SK-N-SH treated with all-trans-retinoic acid at 6 μM for 48 hours (cell line): ENCODE results near the gene GABBR2.

Source experiments
- ATAC-seq: fragments of 200-7000 bp; cut with Tn5 transposase; 3 replicates; pipeline ENCODE4 v1.9.1; 2020; ENCODE audit warnings: mild to moderate bottlenecking, moderate library complexity
- ARNTL ChIP-seq: fragments of 450-650 bp; formaldehyde crosslinking; IDR thresholded peaks from 2 replicates; pipeline ENCODE4 v1.5.0; 2020; ENCODE audit warnings: low read depth, mild to moderate bottlenecking, moderate library complexity, borderline replicate concordance
- BACH2 ChIP-seq: fragments of 250-450 bp; sonication (Bioruptor Pico); IDR thresholded peaks from 2 replicates; pipeline ENCODE4 v1.9.0; 2021; ENCODE audit warnings: mild to moderate bottlenecking, borderline replicate concordance
- CSDC2 ChIP-seq: fragments of 250-450 bp; sonication (Bioruptor Pico); IDR thresholded peaks from 2 replicates; pipeline ENCODE4 v1.5.0; 2020; ENCODE audit warnings: mild to moderate bottlenecking, moderate library complexity
- ESRRG ChIP-seq: fragments of 250-450 bp; sonication (Bioruptor Pico); IDR thresholded peaks from 2 replicates; pipeline ENCODE4 v1.6.1; 2021; ENCODE audit warnings: mild to moderate bottlenecking
- GLIS3 ChIP-seq: fragments of 250-450 bp; sonication (Bioruptor Pico); IDR thresholded peaks from 2 replicates; pipeline ENCODE4 v1.5.0; 2020; ENCODE audit warnings: mild to moderate bottlenecking, moderate library complexity
- ISL1 ChIP-seq: fragments of 250-450 bp; sonication (Bioruptor Pico); IDR thresholded peaks from 2 replicates; pipeline ENCODE4 v2.1.2; 2022; ENCODE audit warnings: mild to moderate bottlenecking, moderate library complexity
- OSR1 ChIP-seq: fragments of 250-450 bp; sonication (Bioruptor Pico); IDR thresholded peaks from 2 replicates; pipeline ENCODE4 v1.8.0; 2022; ENCODE audit warnings: moderate library complexity, mild to moderate bottlenecking, inconsistent platforms
- PPARA ChIP-seq: fragments of 250-450 bp; sonication (Bioruptor Pico); IDR thresholded peaks from 2 replicates; pipeline ENCODE4 v1.5.0; 2020; ENCODE audit warnings: mild to moderate bottlenecking, borderline replicate concordance
- RARB ChIP-seq: fragments of 250-450 bp; sonication (Bioruptor Pico); IDR thresholded peaks from 2 replicates; pipeline ENCODE4 v1.8.0; 2021; ENCODE audit warnings: mild to moderate bottlenecking, moderate library complexity
- SNAI2 ChIP-seq: fragments of 250-450 bp; sonication (Bioruptor Pico); IDR thresholded peaks from 2 replicates; pipeline ENCODE4 v1.5.0; 2020; ENCODE audit warnings: mild to moderate bottlenecking, moderate library complexity
- TCF4 ChIP-seq: fragments of 250-450 bp; sonication (Bioruptor Pico); IDR thresholded peaks from 2 replicates; pipeline ENCODE4 v1.8.0; 2021; ENCODE audit warnings: mild to moderate bottlenecking, moderate library complexity, borderline replicate concordance
- ZC3H10 ChIP-seq: fragments of 250-450 bp; sonication (Bioruptor Pico); IDR thresholded peaks from 2 replicates; pipeline ENCODE4 v1.5.1; 2021; ENCODE audit warnings: mild to moderate bottlenecking, moderate library complexity
- ZFP3 ChIP-seq: fragments of 250-450 bp; sonication (Bioruptor Pico); IDR thresholded peaks from 2 replicates; pipeline ENCODE4 v1.5.0; 2020; ENCODE audit warnings: mild to moderate bottlenecking, moderate library complexity
- ZFP30 ChIP-seq: fragments of 450-650 bp; formaldehyde crosslinking; IDR thresholded peaks from 2 replicates; pipeline ENCODE4 v1.5.0; 2022; ENCODE audit warnings: mild to moderate bottlenecking, moderate library complexity
- ZNF565 ChIP-seq: fragments of 450-650 bp; formaldehyde crosslinking; conservative IDR thresholded peaks from 2 replicates; pipeline ENCODE4 v1.5.0; 2020; ENCODE audit warnings: low read depth, mild to moderate bottlenecking, moderate library complexity
- ZNF70 ChIP-seq: fragments of 450-650 bp; formaldehyde crosslinking; IDR thresholded peaks from 2 replicates; pipeline ENCODE4 v1.5.0; 2020; ENCODE audit warnings: mild to moderate bottlenecking, moderate library complexity
- ZNF8 ChIP-seq: fragments of 450-650 bp; formaldehyde crosslinking; IDR thresholded peaks from 2 replicates; pipeline ENCODE4 v1.5.0; 2020; ENCODE audit warnings: mild to moderate bottlenecking, moderate library complexity
- TF ChIP-seq, protein P1 (sequence below): fragments of 250-450 bp; sonication (Bioruptor Pico); IDR thresholded peaks from 2 replicates; pipeline ENCODE4 v1.8.0; 2021; ENCODE audit warnings: low read depth, mild to moderate bottlenecking, moderate library complexity, borderline replicate concordance
- TF ChIP-seq, protein P2 (sequence below): fragments of 250-450 bp; sonication (Bioruptor Pico); IDR thresholded peaks from 2 replicates; pipeline ENCODE4 v1.5.1; 2020; ENCODE audit warnings: low read depth, mild to moderate bottlenecking, moderate library complexity
- TF ChIP-seq, protein P3 (sequence below): fragments of 250-450 bp; sonication (Bioruptor Pico); IDR thresholded peaks from 2 replicates; pipeline ENCODE4 v1.5.1; 2021; ENCODE audit warnings: mild to moderate bottlenecking, moderate library complexity
- TF ChIP-seq, protein P4 (sequence below): fragments of 250-450 bp; sonication (Bioruptor Pico); IDR thresholded peaks from 2 replicates; pipeline ENCODE4 v1.5.0; 2020; ENCODE audit warnings: mild to moderate bottlenecking, moderate library complexity
- TF ChIP-seq, protein P5 (sequence below): fragments of 250-450 bp; sonication (Bioruptor Pico); IDR thresholded peaks from 2 replicates; pipeline ENCODE4 v1.8.0; 2020; ENCODE audit warnings: mild to moderate bottlenecking, moderate library complexity, borderline replicate concordance

GABBR2 gene

DNA sequence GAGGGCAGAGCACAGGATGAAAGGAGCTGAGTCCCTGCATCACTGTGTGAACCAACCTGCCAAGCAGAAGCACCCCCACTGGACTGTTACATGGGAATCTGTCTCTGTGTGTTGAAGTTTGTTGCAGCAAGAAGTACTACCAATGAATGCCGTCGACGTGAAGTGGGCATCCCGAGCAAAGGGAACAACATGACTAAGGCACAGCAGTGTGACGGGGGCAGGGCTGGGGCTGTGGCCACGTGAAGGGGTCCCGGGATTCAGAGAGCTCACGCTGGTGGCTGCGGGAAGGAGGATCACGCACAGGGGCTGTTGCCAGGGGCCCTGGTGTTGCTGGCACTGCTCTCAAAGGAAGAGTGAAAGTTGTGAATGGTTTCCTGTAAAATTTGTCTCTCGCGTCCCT, 27.5 kb upstream of the GABBR2 start:
- TF ChIP-seq ZFP3 (CRISPR knock-in tag) (no peak), ARNTL (CRISPR knock-in tag) (no peak), BACH2 (CRISPR knock-in tag) (no peak), ISL1 (CRISPR knock-in tag) (no peak), CSDC2 (CRISPR knock-in tag) (no peak), ZC3H10 (CRISPR knock-in tag) (no peak), ZFP30 (no peak), PPARA (CRISPR knock-in tag) (no peak), ZNF565 (CRISPR knock-in tag) (no peak), GLIS3 (CRISPR knock-in tag) (no peak), SNAI2 (no peak), ZNF8 (no peak), RARB (CRISPR knock-in tag) (no peak), ESRRG (CRISPR knock-in tag) (no peak)
- TF ChIP-seq, protein P1, sequence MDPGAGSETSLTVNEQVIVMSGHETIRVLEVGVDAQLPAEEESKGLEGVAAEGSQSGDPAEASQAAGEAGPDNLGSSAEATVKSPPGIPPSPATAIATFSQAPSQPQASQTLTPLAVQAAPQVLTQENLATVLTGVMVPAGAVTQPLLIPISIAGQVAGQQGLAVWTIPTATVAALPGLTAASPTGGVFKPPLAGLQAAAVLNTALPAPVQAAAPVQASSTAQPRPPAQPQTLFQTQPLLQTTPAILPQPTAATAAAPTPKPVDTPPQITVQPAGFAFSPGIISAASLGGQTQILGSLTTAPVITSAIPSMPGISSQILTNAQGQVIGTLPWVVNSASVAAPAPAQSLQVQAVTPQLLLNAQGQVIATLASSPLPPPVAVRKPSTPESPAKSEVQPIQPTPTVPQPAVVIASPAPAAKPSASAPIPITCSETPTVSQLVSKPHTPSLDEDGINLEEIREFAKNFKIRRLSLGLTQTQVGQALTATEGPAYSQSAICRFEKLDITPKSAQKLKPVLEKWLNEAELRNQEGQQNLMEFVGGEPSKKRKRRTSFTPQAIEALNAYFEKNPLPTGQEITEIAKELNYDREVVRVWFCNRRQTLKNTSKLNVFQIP (CRISPR knock-in tag): no peak
- TF ChIP-seq, protein P2, sequence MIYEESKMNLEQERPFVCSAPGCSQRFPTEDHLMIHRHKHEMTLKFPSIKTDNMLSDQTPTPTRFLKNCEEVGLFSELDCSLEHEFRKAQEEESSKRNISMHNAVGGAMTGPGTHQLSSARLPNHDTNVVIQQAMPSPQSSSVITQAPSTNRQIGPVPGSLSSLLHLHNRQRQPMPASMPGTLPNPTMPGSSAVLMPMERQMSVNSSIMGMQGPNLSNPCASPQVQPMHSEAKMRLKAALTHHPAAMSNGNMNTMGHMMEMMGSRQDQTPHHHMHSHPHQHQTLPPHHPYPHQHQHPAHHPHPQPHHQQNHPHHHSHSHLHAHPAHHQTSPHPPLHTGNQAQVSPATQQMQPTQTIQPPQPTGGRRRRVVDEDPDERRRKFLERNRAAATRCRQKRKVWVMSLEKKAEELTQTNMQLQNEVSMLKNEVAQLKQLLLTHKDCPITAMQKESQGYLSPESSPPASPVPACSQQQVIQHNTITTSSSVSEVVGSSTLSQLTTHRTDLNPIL (CRISPR knock-in tag): no peak
- TF ChIP-seq, protein P3, sequence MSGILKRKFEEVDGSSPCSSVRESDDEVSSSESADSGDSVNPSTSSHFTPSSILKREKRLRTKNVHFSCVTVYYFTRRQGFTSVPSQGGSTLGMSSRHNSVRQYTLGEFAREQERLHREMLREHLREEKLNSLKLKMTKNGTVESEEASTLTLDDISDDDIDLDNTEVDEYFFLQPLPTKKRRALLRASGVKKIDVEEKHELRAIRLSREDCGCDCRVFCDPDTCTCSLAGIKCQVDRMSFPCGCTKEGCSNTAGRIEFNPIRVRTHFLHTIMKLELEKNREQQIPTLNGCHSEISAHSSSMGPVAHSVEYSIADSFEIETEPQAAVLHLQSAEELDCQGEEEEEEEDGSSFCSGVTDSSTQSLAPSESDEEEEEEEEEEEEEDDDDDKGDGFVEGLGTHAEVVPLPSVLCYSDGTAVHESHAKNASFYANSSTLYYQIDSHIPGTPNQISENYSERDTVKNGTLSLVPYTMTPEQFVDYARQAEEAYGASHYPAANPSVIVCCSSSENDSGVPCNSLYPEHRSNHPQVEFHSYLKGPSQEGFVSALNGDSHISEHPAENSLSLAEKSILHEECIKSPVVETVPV (CRISPR knock-in tag): no peak
- no peak for ATAC-seq

DNA sequence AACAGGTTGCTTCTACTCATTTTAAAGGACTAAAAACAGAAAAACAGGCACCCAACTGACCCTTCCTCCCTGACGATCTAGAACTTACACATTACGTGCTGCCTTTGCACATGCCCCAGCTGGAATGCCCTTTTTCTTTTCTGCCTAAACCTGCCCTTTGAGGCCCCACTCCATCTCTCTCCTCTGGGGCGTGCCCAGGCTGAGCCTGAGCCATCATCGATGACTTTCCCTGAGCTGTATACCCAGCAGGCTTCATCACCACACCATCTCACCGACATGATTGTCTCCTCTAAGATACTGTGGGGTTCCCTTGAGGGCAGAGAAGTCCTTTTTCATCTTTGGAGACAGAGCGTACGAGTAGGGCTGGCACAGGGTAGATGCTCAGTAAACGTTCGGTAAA, 24.1 kb upstream of the GABBR2 start:
- TF ChIP-seq CSDC2 (CRISPR knock-in tag) (no peak), GLIS3 (CRISPR knock-in tag) (no peak), ZC3H10 (CRISPR knock-in tag) (no peak), ESRRG (CRISPR knock-in tag) (no peak), OSR1 (no peak), TCF4 (no peak), SNAI2 (no peak), ZNF565 (CRISPR knock-in tag) (no peak), ZFP30 (no peak), ZNF70 (CRISPR knock-in tag) (no peak)
- TF ChIP-seq, protein P2 (CRISPR knock-in tag): no peak
- TF ChIP-seq, protein P3 (CRISPR knock-in tag): no peak
- TF ChIP-seq, protein P4, sequence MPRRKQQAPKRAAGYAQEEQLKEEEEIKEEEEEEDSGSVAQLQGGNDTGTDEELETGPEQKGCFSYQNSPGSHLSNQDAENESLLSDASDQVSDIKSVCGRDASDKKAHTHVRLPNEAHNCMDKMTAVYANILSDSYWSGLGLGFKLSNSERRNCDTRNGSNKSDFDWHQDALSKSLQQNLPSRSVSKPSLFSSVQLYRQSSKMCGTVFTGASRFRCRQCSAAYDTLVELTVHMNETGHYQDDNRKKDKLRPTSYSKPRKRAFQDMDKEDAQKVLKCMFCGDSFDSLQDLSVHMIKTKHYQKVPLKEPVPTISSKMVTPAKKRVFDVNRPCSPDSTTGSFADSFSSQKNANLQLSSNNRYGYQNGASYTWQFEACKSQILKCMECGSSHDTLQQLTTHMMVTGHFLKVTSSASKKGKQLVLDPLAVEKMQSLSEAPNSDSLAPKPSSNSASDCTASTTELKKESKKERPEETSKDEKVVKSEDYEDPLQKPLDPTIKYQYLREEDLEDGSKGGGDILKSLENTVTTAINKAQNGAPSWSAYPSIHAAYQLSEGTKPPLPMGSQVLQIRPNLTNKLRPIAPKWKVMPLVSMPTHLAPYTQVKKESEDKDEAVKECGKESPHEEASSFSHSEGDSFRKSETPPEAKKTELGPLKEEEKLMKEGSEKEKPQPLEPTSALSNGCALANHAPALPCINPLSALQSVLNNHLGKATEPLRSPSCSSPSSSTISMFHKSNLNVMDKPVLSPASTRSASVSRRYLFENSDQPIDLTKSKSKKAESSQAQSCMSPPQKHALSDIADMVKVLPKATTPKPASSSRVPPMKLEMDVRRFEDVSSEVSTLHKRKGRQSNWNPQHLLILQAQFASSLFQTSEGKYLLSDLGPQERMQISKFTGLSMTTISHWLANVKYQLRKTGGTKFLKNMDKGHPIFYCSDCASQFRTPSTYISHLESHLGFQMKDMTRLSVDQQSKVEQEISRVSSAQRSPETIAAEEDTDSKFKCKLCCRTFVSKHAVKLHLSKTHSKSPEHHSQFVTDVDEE (CRISPR knock-in tag): no peak
- TF ChIP-seq, protein P1 (CRISPR knock-in tag): no peak
- TF ChIP-seq, protein P5, sequence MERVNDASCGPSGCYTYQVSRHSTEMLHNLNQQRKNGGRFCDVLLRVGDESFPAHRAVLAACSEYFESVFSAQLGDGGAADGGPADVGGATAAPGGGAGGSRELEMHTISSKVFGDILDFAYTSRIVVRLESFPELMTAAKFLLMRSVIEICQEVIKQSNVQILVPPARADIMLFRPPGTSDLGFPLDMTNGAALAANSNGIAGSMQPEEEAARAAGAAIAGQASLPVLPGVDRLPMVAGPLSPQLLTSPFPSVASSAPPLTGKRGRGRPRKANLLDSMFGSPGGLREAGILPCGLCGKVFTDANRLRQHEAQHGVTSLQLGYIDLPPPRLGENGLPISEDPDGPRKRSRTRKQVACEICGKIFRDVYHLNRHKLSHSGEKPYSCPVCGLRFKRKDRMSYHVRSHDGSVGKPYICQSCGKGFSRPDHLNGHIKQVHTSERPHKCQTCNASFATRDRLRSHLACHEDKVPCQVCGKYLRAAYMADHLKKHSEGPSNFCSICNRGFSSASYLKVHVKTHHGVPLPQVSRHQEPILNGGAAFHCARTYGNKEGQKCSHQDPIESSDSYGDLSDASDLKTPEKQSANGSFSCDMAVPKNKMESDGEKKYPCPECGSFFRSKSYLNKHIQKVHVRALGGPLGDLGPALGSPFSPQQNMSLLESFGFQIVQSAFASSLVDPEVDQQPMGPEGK: no peak
- ATAC-seq: no peak
